ENCODE data around the gene ZSWIM5. TPM values are rescaled to one million over a fixed set of nuclear protein-coding genes. Genes with fewer than 3 reads are reported as not detected.

The ZSWIM5 gene
- total and polyA plus RNA-seq, 9 of the 15 experiments (the other 6 are each of a cell fraction or from before 2014, with no cell fraction given), result under 0.01 to 0.07 (median 0.03) TPM; not detected in 3

- TF ChIP-seq HMGN3 (IDR thresholded peaks at IDR 0.05; ENCODE audit: borderline replicate concordance, extremely low read depth, insufficient read length, low read depth, low read length) (peak; percentile 96), RNF219 (CRISPR knock-in tag; IDR thresholded peaks at IDR 0.05) (no peak), ZKSCAN8 (CRISPR knock-in tag; IDR thresholded peaks at IDR 0.05) (no peak), BCL6 (CRISPR knock-in tag; IDR thresholded peaks at IDR 0.05) (0 out of 2 replicates have a peak, but pooled peaks have one; percentile 49), MYBL2 (IDR thresholded peaks at IDR 0.05; ENCODE audit: low read depth) (no peak), MYBL2 (CRISPR knock-in tag; IDR thresholded peaks at IDR 0.05; ENCODE audit: borderline replicate concordance) (no peak), HNRNPUL1 (IDR thresholded peaks at IDR 0.05; ENCODE audit: low read length) (no peak), ZNF23 (CRISPR knock-in tag; IDR thresholded peaks at IDR 0.05) (no peak), PATZ1 (CRISPR knock-in tag; IDR thresholded peaks at IDR 0.05; ENCODE audit: borderline replicate concordance) (no peak), PRDM10 (IDR thresholded peaks at IDR 0.05; ENCODE audit: partially characterized antibody) (no peak), MEIS2 (IDR thresholded peaks at IDR 0.05; ENCODE audit: partially characterized antibody) (peak; percentile 66), MTF1 (CRISPR knock-in tag; IDR thresholded peaks at IDR 0.05; ENCODE audit: borderline replicate concordance) (no peak), TEAD1 (CRISPR knock-in tag; IDR thresholded peaks at IDR 0.05) (peak in 1 of 2 experiments; percentile 81; a peak in 2 of 4 replicates), PBX2 (CRISPR knock-in tag; IDR thresholded peaks at IDR 0.05; ENCODE audit: low read depth) (no peak), PBX2 (tag; conservative IDR thresholded peaks at IDR 0.05; ENCODE audit: low read depth) (peak; percentile 50; the same call in 1 of the 2 replicates), ZNF146 (CRISPR knock-in tag; IDR thresholded peaks at IDR 0.05; ENCODE audit: unreplicated experiment) (no peak)
Observed at GRCh38 chr1:45035631-45036301, 170.6 kb downstream of the ZSWIM5 start (continued).
